ENCODE results near the gene NKIRAS1. TPM values are rescaled to one million over a fixed set of nuclear protein-coding genes. Genes with fewer than 3 reads are reported as not detected.

NKIRAS1 gene
- polyA plus RNA-seq (2011; rRNA removed) = 5.1 and 11.8 TPM in 2 replicates
- 3.4 and 4.9 TPM in 2 replicates for polyA minus RNA-seq (2011; rRNA and poly(A)+ RNA removed)

- peak within 1 kb of the TSS; percentile 100 for H3K4me3 ChIP-seq (ENCODE audit: low read depth, low read length)
- ChIA-PET CTCF (interaction anchor here (0.8 to 1.4 kb wide), 5 partner anchors 8 to 767 kb away, joined by 3 to 4 read pairs (median 4); no protein-coding TSS in a partner anchor), POLR2A (interaction anchor here (0.6 to 0.9 kb wide), 7 partner anchors 29 to 572 kb away, joined by 3 to 5 read pairs (median 4); no protein-coding TSS in a partner anchor)
- H3K36me3 ChIP-seq (ENCODE audit: control insufficient read depth, insufficient read depth, low read length) = peaks cover 10% of the 10 kb centered on the region
- H3K27me3 ChIP-seq (ENCODE audit: control insufficient read depth, insufficient read depth, low read length) = no peaks in the 10 kb centered on the region
- peak; percentile 56 for TF ChIP-seq CTCF (IDR thresholded peaks at IDR 0.05; ENCODE audit: insufficient read depth, low read depth, low read length)
- peak; percentile 80 for DNase-seq (ENCODE audit: low read depth)
These were observed at the start of gene NKIRAS1, which contains the start of gene RPL15 for GRCh38 chr3:23916886-23917678. Gene NKIRAS1, minus strand, starts transcription at chr3:23916990. Its CDS starts 6,086 bp downstream, at chr3:23910904. Gene RPL15, plus strand, starts transcription at chr3:23917132. Its CDS starts 728 bp downstream, at chr3:23917860.

GRCh38 chr3:23966328-23966727 is 49.5 kb upstream of the NKIRAS1 start:
- H3K27me3 ChIP-seq (ENCODE audit: control insufficient read depth, insufficient read depth, low read length) = no peaks in the 10 kb centered on the region
- no peak for DNase-seq (ENCODE audit: low read depth)
- CTCF ChIA-PET = no interaction called here
- POLR2A ChIA-PET = interaction anchor here (0.5 kb wide), 1 partner anchor 90 kb away, joined by 3 read pairs; no protein-coding TSS in a partner anchor
- 0 out of 2 replicates have a peak, but pooled peaks cover 3% of the 10 kb centered on the region for H3K36me3 ChIP-seq (ENCODE audit: control insufficient read depth, insufficient read depth, low read length)
- TF ChIP-seq CTCF (IDR thresholded peaks at IDR 0.05; ENCODE audit: insufficient read depth, low read depth, low read length) = no peak
- H3K4me3 ChIP-seq (ENCODE audit: low read depth, low read length) = no peak overlapping the region

- TF ChIP-seq CTCF (IDR thresholded peaks at IDR 0.05; ENCODE audit: insufficient read depth, low read depth, low read length) = no peak
- peaks cover 3% of the 10 kb centered on the region; the same call in 1 of the 2 replicates for H3K36me3 ChIP-seq (ENCODE audit: control insufficient read depth, insufficient read depth, low read length)
These were observed 47.9 kb upstream of the NKIRAS1 start for GRCh38 chr3:23964537-23965235.

GRCh38 chr3:23961913-23962312 is 45.1 kb upstream of the NKIRAS1 start:
- POLR2A ChIA-PET = interaction anchor here (0.5 kb wide), 1 partner anchor 242 kb away, joined by 3 read pairs; no protein-coding TSS in a partner anchor
- DNase-seq (ENCODE audit: low read depth) = no peak
- CTCF ChIA-PET = interaction anchor here (1.4 to 2.3 kb wide), 2 partner anchors 11 to 37 kb away, joined by 3 to 9 read pairs; no protein-coding TSS in a partner anchor

More at GRCh38 chr3:23964537-23965235, 47.9 kb upstream of the NKIRAS1 start:
- ChIA-PET POLR2A (no interaction called here), CTCF (interaction anchor here (0.6 kb wide), 1 partner anchor 124 kb away, joined by 3 read pairs; no protein-coding TSS in a partner anchor)
- no peak for DNase-seq (ENCODE audit: low read depth)
- Histone ChIP-seq H3K27me3 (ENCODE audit: control insufficient read depth, insufficient read depth, low read length) (no peaks in the 10 kb centered on the region), H3K4me3 (ENCODE audit: low read depth, low read length) (no peak overlapping the region)

More at GRCh38 chr3:23961913-23962312, 45.1 kb upstream of the NKIRAS1 start:
- no peak for TF ChIP-seq CTCF (IDR thresholded peaks at IDR 0.05; ENCODE audit: insufficient read depth, low read depth, low read length)
- Histone ChIP-seq H3K4me3 (ENCODE audit: low read depth, low read length) (no peak overlapping the region), H3K36me3 (ENCODE audit: control insufficient read depth, insufficient read depth, low read length) (peaks cover 1% of the 10 kb centered on the region; the same call in 1 of the 2 replicates), H3K27me3 (ENCODE audit: control insufficient read depth, insufficient read depth, low read length) (no peaks in the 10 kb centered on the region)
